GM12891 (cell line): ENCODE data around the gene NR6A1.

Experiments
- PAX5 ChIP-seq: IDR thresholded peaks from 2 replicates; pipeline ENCODE4 v1.6.1; 2011; ENCODE audit warnings: low read length, moderate library complexity, mild to moderate bottlenecking; ENCODE audit not compliant: insufficient read depth, severe bottlenecking
- POLR2A ChIP-seq: IDR thresholded peaks from 2 replicates; pipeline ENCODE4 v1.6.1; 2011; ENCODE audit warnings: low read depth, low read length, control low read depth
- POLR2AphosphoS5 ChIP-seq: IDR thresholded peaks from 2 replicates; pipeline ENCODE4 v1.6.1; 2011; ENCODE audit warnings: low read depth, low read length, control low read depth
- POU2F2 ChIP-seq: IDR thresholded peaks from 2 replicates; pipeline ENCODE4 v1.6.1; 2011; ENCODE audit warnings: low read depth, mild to moderate bottlenecking, control low read depth, low read length, moderate library complexity
- SPI1 ChIP-seq: IDR thresholded peaks from 2 replicates; pipeline ENCODE4 v1.6.1; 2011; ENCODE audit warnings: low read depth, low read length, control low read depth
- TAF1 ChIP-seq: IDR thresholded peaks from 2 replicates; pipeline ENCODE4 v1.6.1; 2011; ENCODE audit warnings: low read depth, low read length, control low read depth

DNA sequence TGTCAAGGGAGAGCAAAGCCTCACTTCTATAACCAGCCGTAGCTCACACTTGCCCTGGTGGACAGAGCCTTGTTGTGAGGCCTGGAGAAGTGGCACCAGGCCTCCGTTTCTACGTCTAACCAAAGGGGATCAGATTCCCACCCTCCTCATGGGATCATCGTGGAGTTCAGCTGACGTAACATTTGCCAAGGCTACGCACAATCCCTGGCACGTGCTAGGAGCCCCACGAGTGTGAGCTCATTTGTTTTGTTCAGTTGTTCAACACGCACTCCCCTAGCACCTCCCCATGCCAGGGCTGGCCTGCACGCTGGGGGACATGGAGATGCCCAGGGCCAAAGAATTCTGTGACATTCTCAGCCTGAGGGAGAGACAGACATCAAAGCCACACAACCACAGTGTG is 297.8 kb downstream of the NR6A1 start:
- TF ChIP-seq TAF1: no peak
- no peak for TF ChIP-seq POLR2AphosphoS5
- TF ChIP-seq POLR2A: no peak
- TF ChIP-seq POU2F2: no peak
- no peak for TF ChIP-seq SPI1
- no peak for TF ChIP-seq PAX5
